Measurements from ENCODE around the gene CFAP299. TPM values are rescaled to one million over a fixed set of nuclear protein-coding genes. Genes with fewer than 3 reads are reported as not detected.

CFAP299 gene
- total RNA-seq, 2 donors from 2014 or later, result not detected

- H3K9me3 ChIP-seq (ENCODE audit: control insufficient read depth, low read length), result no peaks in the 10 kb centered on the region
- TF ChIP-seq CTCF (conservative IDR thresholded peaks at IDR 0.05), result no peak
- no peak overlapping the region for H3K27ac ChIP-seq (ENCODE audit: low read depth, low read length)
- Mint-ChIP-seq H3K4me1 (no peaks in the 10 kb centered on the region), H3K36me3 (ENCODE audit: low read depth) (no peaks in the 10 kb centered on the region), H3K27me3 (ENCODE audit: insufficient read depth) (no peaks in the 10 kb centered on the region), H3K4me3 (no peak overlapping the region), H3K9me3 (no peaks in the 10 kb centered on the region), H3K27ac (no peak overlapping the region)
- H3K4me1 ChIP-seq (ENCODE audit: control insufficient read depth, insufficient read depth, low read length), result no peaks in the 10 kb centered on the region
- no peaks in the 10 kb centered on the region for H3K36me3 ChIP-seq (ENCODE audit: control insufficient read depth, insufficient read depth, low read length)
- H3K27me3 ChIP-seq (ENCODE audit: control insufficient read depth, insufficient read depth, low read length, poor library complexity, severe bottlenecking), result no peaks in the 10 kb centered on the region
- WGBS, 2 experiments (ENCODE audit: insufficient coverage in 1 of 2, insufficient read length in 1 of 2), result 81 to 94% methylated on average over 2 of the region's 2 CpGs
- no peak for DNase-seq
- H3K9ac ChIP-seq (ENCODE audit: extremely low read depth, low read length, poor library complexity, severe bottlenecking), result no peak overlapping the region
- H3K4me3 ChIP-seq (ENCODE audit: low read length), result no peak overlapping the region
Measured at GRCh38 chr4:80611678-80611979, 276.1 kb downstream of the CFAP299 start.

GRCh38 chr4:80613470-80613869 lies 277.9 kb downstream of the CFAP299 start:
- H3K27me3 ChIP-seq (ENCODE audit: control insufficient read depth, insufficient read depth, low read length, poor library complexity, severe bottlenecking), result no peaks in the 10 kb centered on the region
- no peaks in the 10 kb centered on the region for H3K9me3 ChIP-seq (ENCODE audit: control insufficient read depth, low read length)
- Mint-ChIP-seq H3K4me1 (no peaks in the 10 kb centered on the region), H3K36me3 (ENCODE audit: low read depth) (no peaks in the 10 kb centered on the region), H3K9me3 (no peaks in the 10 kb centered on the region), H3K27me3 (ENCODE audit: insufficient read depth) (no peaks in the 10 kb centered on the region), H3K27ac (no peak overlapping the region), H3K4me3 (no peak overlapping the region)
- DNase-seq, result no peak
- H3K9ac ChIP-seq (ENCODE audit: extremely low read depth, low read length, poor library complexity, severe bottlenecking), result no peak overlapping the region
- no peak overlapping the region for H3K27ac ChIP-seq (ENCODE audit: low read depth, low read length)
- H3K4me3 ChIP-seq (ENCODE audit: low read length), result no peak overlapping the region
- no peaks in the 10 kb centered on the region for H3K4me1 ChIP-seq (ENCODE audit: control insufficient read depth, insufficient read depth, low read length)
- H3K36me3 ChIP-seq (ENCODE audit: control insufficient read depth, insufficient read depth, low read length), result no peaks in the 10 kb centered on the region
- no peak for TF ChIP-seq CTCF (conservative IDR thresholded peaks at IDR 0.05)

GRCh38 chr4:80614319-80614718 lies 278.8 kb downstream of the CFAP299 start:
- Histone ChIP-seq H3K27ac (ENCODE audit: low read depth, low read length) (no peak overlapping the region), H3K27me3 (ENCODE audit: control insufficient read depth, insufficient read depth, low read length, poor library complexity, severe bottlenecking) (no peaks in the 10 kb centered on the region), H3K9me3 (ENCODE audit: control insufficient read depth, low read length) (no peaks in the 10 kb centered on the region), H3K36me3 (ENCODE audit: control insufficient read depth, insufficient read depth, low read length) (no peaks in the 10 kb centered on the region), H3K4me1 (ENCODE audit: control insufficient read depth, insufficient read depth, low read length) (no peaks in the 10 kb centered on the region), H3K4me3 (ENCODE audit: low read length) (no peak overlapping the region), H3K9ac (ENCODE audit: extremely low read depth, low read length, poor library complexity, severe bottlenecking) (no peak overlapping the region)
- Mint-ChIP-seq H3K4me1 (no peaks in the 10 kb centered on the region), H3K9me3 (no peaks in the 10 kb centered on the region), H3K4me3 (no peak overlapping the region), H3K27ac (no peak overlapping the region), H3K27me3 (ENCODE audit: insufficient read depth) (no peaks in the 10 kb centered on the region), H3K36me3 (ENCODE audit: low read depth) (no peaks in the 10 kb centered on the region)
- TF ChIP-seq CTCF (conservative IDR thresholded peaks at IDR 0.05), result no peak
- 50 to 79% methylated on average over 2 to 6 of the region's 6 CpGs for WGBS, 2 experiments (ENCODE audit: insufficient coverage in 1 of 2, insufficient read length in 1 of 2)
- peak; percentile 56 for DNase-seq

Measured in endodermal cell (in vitro differentiated cells).